DMS114 treated with DMSO at 0.1 percent for 48 hours (cell line): Measurements from ENCODE around the gene CORO2B.

Experiments
- DNase-seq: peaks from one replicate; lab custom pipeline; 2025; ENCODE audit not compliant: unreplicated experiment; lab: John Stamatoyannopoulos, UW

The CORO2B gene

GRCh38 chr15:68572309-68572708 is 6.5 kb upstream of the CORO2B start:
- no peak for DNase-seq

DNA sequence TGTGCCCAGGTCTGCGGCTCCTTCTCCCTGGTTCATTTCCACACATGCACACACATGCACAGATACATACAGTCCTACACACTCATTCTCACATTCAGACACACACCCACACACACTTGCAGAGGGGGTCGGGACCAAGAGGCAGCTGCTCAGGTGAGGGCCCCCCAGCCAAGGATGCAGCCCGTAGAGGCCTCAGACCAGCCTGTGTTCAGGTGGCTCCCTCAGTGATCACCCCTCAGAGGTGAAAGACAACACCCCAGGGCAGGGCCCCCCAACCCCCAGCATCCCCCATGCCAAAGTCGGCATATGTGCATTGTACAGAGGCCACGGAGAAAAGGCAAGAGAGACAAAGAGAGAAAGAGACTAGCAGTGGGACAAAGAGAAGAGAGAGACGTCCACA is 5.9 kb upstream of the CORO2B start:
- no peak for DNase-seq

DNA sequence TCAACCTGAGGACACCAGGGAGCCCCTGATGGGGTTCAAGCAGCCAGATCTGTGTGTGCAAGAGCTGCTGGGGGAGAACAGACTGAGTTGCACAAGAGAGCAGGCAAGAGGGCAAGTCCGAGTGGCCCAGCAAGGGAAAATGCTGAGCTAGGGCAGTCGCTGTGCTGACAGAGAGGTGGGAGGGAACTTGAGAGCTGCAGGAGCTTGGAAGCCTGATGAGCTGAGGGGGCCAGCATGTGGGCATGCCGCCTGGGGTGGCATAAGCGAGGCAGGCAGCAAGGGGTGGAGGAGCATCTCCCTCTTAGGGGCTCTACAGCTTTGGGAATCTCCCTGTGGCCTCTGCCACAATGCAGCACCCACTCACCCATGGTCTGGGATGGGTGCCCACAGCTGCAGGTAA is 4.7 kb upstream of the CORO2B start:
- DNase-seq, result no peak

- no peak for DNase-seq
Measured at GRCh38 chr15:68574629-68575028, 4.2 kb upstream of the CORO2B start.

DNA sequence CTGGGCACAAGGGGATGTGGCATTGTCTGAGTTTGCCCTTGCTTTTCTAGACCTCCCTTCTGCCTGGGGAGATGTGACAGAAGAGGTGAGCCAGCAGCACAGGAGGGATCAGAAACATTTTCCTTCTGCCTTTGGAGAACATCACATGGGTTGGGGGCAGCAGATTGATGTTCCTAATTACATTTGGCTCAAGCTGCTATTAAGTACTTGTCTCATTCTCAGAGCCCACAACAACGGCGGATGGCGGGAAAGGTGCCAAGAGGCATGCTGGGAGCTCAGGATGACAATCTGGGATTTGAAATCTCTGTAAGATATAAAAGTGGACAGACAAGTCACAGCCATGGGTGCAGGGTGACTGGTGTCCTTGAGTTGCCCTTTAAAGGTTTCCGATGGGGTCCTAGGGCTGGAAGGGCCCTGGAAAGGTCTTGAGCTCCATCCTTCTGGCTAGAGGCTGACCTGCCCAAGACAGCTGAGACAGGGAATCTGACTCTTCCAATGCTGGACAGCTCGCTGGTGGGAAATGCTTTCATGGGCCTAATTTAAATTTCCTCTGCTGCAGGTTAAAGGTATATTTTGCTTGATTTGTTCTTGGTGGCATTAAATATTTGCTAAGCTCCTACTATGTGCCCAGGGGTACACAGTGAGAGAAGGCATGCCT is 2.4 kb upstream of the CORO2B start:
- no peak for DNase-seq

DNA sequence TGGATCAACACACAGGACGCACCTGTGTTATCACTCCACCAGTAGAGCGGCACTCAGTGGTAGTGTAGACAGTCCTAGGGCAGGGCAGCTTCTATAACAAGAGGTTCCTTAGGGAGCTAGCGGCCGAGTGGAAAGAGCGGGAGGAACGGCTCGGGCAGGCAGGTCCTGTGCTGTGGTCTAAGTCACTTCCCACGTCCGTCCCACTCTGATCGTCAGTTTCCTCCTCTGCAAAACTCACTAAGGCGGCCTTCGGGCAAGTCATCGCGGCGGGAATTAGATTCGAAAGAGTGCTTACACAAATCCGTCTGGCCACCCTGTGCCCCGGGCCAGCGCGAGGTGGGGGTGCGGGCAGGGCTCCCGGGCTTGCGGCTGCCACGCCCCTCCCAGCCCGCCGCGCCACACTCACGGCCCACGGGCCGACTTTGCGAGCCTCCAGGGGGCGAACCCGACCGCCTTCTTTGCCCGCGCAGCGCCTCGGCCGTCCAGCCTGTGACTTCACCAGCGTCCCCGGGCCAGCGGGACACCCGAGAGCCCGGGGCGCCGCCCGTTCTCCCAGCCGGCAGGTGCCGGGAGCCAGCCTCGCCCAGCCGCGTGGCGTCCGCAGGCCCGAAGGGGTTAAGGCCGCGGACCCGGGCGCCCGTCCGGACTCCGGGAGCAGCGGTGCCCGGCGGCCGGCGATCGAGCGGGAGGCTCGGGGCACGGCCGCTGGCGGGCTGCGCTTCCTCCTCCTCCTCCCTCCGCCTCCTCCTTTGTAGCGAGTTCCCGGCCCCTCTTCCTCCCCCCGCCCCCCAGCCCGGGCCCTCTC is 416 bp upstream of the CORO2B start:
- DNase-seq, result no peak

- DNase-seq, result no peak
Measured at GRCh38 chr15:68580026-68580882, 1.5 kb downstream of the CORO2B start.

GRCh38 chr15:68580883-68581155 is 2.0 kb downstream of the CORO2B start:
- DNase-seq, result no peak

GRCh38 chr15:68581725-68582124 is 2.9 kb downstream of the CORO2B start:
- no peak for DNase-seq

GRCh38 chr15:68582236-68582635 is 3.4 kb downstream of the CORO2B start:
- DNase-seq, result no peak

GRCh38 chr15:68582864-68583263 is 4.1 kb downstream of the CORO2B start:
- no peak for DNase-seq

DNA sequence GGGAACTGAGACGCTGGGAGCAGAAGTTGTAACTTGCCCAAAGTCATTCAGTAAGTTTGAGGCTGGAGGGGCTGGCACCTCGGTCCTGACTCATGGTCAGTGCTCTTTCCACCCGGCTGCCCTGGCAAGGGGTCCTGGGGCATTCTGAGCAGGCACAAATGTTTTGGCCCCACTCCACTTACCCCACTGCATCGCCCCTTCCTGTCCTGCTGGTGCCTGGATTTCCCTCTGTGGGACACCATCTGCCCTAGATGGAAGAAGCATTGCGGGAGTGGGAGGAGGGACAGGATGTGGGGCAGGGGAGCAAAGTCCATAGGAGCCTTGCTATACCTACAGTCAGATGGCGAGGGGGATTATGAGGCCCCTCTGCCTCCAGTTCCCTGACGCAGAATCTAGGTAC is 4.5 kb downstream of the CORO2B start:
- DNase-seq, result no peak

- no peak for DNase-seq
Measured at GRCh38 chr15:68583936-68584755, 5.4 kb downstream of the CORO2B start.

DNA sequence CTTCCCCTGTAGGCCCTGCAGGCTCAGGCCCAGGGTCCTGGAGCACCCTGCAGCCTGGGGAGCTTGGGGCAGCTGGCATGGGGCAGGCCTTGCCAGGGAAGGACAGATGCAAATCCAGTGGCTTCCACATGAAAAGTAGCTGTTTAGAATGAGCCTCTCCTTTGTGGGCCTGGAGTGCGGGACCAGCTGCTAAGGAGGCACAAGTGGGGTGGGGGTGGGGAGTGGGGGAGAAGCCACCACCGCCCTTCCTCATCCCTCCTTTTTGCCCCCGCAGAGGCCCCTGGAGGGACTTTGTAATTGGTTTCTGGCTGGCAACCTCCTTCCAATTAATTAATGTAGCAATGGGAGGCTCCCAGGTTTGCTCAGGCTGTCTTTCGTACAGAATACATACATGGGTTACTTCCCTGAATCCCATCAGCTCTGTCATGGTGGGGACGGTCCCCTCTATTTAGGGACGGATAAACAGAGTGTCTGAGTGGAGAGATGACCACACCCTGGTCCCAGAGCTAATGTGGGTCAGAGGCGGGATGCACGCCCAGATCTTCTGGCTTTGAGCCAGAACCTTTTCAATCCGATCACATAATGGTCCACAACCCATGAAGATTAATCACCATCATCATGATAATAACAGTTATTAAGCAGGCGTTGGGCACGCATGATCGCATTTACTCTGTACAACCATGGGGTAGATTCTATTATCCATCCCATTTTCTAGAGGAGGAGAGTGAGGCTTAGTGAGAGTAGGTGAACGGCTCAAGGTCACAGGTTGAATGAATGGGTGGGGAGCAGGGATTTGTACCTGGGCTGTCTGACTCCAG is 6.2 kb downstream of the CORO2B start:
- no peak for DNase-seq

- no peak for DNase-seq
Measured at GRCh38 chr15:68585574-68586273, 6.9 kb downstream of the CORO2B start.

DNA sequence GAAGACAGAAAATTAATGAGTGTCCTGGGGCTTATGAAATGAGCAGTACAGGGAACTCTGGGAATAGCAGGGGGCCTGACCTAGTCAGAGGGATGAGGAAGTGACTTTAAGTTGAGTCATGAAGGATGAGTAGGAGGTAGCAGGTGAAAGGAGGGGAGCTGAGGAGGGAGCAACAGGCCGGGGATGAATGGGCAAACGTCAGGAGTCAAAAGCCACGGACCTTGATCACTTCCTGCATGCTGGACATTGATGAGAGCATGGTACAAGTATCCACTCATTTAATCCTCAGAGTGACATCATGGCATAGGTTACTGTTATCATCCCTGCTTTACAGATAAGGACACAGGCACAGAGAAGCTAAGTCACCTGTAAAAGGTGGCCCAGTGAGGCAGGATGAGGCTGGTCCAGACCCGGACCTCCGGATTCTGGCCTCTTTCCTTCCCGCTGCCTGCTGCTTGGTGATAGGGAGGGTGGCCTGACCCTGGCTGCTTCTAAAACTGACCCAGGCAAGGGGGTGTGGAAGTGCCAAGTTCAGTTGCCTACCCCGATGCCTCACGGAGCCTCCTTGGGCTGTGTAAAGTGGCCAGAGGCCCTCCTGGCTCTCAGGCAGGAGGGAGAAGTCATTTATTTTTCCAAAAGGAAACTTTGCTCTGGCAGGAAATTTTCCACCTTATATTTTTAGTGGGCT is 7.6 kb downstream of the CORO2B start:
- no peak for DNase-seq

DNA sequence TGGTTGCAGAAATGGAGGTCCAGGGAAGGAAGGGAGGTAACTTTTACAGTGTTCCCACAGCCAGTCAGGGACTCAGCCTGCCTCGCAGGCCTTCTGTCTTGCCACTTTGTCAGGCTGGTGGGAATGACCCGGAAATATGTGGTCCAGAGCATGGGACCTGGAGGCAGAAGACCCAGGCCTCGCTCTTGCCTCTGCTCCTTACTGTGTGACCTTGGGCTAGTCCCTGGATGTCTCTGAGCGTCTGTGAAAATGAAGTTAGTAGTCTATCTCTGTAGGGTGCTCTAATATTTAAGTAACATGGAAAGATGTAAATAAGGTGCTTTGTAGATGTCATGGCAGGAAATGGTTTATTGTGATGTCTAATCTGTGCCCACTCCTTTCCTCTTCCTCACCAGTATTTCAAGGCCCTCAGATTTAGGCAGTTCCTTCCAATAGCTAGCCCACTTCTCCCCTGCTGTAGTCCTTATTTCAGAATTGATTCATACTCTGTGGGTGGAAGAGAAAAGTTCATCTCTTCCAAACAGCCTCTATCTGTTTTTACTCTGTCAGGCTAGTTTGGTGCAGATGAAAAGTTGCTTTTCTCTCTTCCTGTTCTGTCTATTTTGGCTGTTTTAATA is 9.1 kb downstream of the CORO2B start:
- DNase-seq, result no peak

- no peak for DNase-seq
Measured at GRCh38 chr15:68589053-68589452, 10.3 kb downstream of the CORO2B start.
